H9 (cell line): ENCODE data around the gene MED7. TPM values are rescaled to one million over a fixed set of nuclear protein-coding genes. Genes with fewer than 3 reads are reported as not detected.

Experiments
- DNase-seq: peaks from one replicate; pipeline ENCODE4 v3.0.0-alpha.2; 2017
- H2AFZ ChIP-seq: one replicate; pipeline ENCODE4 v1.6.1; 2013; ENCODE audit warnings: mild to moderate bottlenecking, low read length, control low read depth, moderate library complexity
- H2AK5ac ChIP-seq: 2 replicates; pipeline ENCODE4 v1.6.1; 2013; ENCODE audit warnings: low read length, control low read depth, mixed read lengths; ENCODE audit not compliant: insufficient read length
- H2BK120ac ChIP-seq: one replicate; pipeline ENCODE4 v1.6.1; 2013; ENCODE audit warnings: low read depth, mild to moderate bottlenecking, low read length, control low read depth, inconsistent platforms; ENCODE audit not compliant: poor library complexity, severe bottlenecking
- H2BK12ac ChIP-seq: 2 replicates; pipeline ENCODE4 v1.6.1; 2013; ENCODE audit warnings: low read length, control low read depth, mixed read lengths, low read depth; ENCODE audit not compliant: insufficient read length
- H2BK15ac ChIP-seq: 2 replicates; pipeline ENCODE4 v1.6.1; 2013; ENCODE audit warnings: low read depth, low read length, control low read depth
- H2BK20ac ChIP-seq: one replicate; pipeline ENCODE4 v1.6.1; 2013; ENCODE audit warnings: low read depth, mild to moderate bottlenecking, low read length, control low read depth, inconsistent platforms; ENCODE audit not compliant: poor library complexity, severe bottlenecking
- H2BK5ac ChIP-seq: 2 replicates; pipeline ENCODE4 v1.6.1; 2013; ENCODE audit warnings: low read length, control low read depth, mixed read lengths; ENCODE audit not compliant: insufficient read length
- H3K14ac ChIP-seq: 2 replicates; pipeline ENCODE4 v1.6.1; 2013; ENCODE audit warnings: low read length, control low read depth; ENCODE audit not compliant: insufficient read depth
- H3K18ac ChIP-seq: 2 replicates; pipeline ENCODE4 v1.6.1; 2013; ENCODE audit warnings: low read depth, mild to moderate bottlenecking, mixed read lengths, low read length, control low read depth; ENCODE audit not compliant: insufficient read length
- H3K23ac ChIP-seq: 2 replicates; pipeline ENCODE4 v1.6.1; 2013; ENCODE audit warnings: low read length, control low read depth, mixed read lengths, low read depth; ENCODE audit not compliant: insufficient read length
- H3K23me2 ChIP-seq: 2 replicates; pipeline ENCODE4 v1.6.1; 2013; ENCODE audit warnings: low read depth, mild to moderate bottlenecking, mixed read lengths, low read length, control low read depth; ENCODE audit not compliant: insufficient read length, poor library complexity, severe bottlenecking
- H3K27ac ChIP-seq: 2 replicates; pipeline ENCODE4 v1.5.1; 2013; ENCODE audit warnings: low read length, control low read depth, mixed read lengths, low read depth; ENCODE audit not compliant: insufficient read length
- H3K27me3 ChIP-seq: 2 replicates; pipeline ENCODE4 v1.6.1; 2013; ENCODE audit warnings: low read length, control low read depth, inconsistent platforms; ENCODE audit not compliant: insufficient read depth
- H3K4ac ChIP-seq: 2 replicates; pipeline ENCODE4 v1.6.1; 2013; ENCODE audit warnings: low read depth, mild to moderate bottlenecking, control low read depth, inconsistent platforms, low read length, moderate library complexity
- H3K4me1 ChIP-seq: 2 replicates; pipeline ENCODE4 v1.6.1; 2013; ENCODE audit warnings: low read length, control low read depth, inconsistent platforms; ENCODE audit not compliant: insufficient read depth
- H3K4me2 ChIP-seq: 2 replicates; pipeline ENCODE4 v1.6.1; 2013; ENCODE audit warnings: low read length, control low read depth, mixed read lengths; ENCODE audit not compliant: insufficient read length, insufficient read depth
- H3K56ac ChIP-seq: 2 replicates; pipeline ENCODE4 v1.6.1; 2013; ENCODE audit warnings: low read depth, mild to moderate bottlenecking, mixed read lengths, low read length, control low read depth; ENCODE audit not compliant: insufficient read length
- H3K79me1 ChIP-seq: 2 replicates; pipeline ENCODE4 v1.6.1; 2013; ENCODE audit warnings: low read depth, mild to moderate bottlenecking, moderate library complexity, low read length, control low read depth, inconsistent platforms; ENCODE audit not compliant: insufficient read depth, poor library complexity, severe bottlenecking
- H3K79me2 ChIP-seq: 2 replicates; pipeline ENCODE4 v1.6.1; 2013; ENCODE audit warnings: low read length, control low read depth, inconsistent platforms; ENCODE audit not compliant: insufficient read depth
- H3K9ac ChIP-seq: 2 replicates; pipeline ENCODE4 v1.6.1; 2013; ENCODE audit warnings: low read length, control low read depth, mixed read lengths; ENCODE audit not compliant: insufficient read length; ENCODE audit errors: extremely low read depth
- H3K9me3 ChIP-seq: one replicate; pipeline ENCODE4 v1.6.1; 2013; ENCODE audit warnings: low read depth, low read length, inconsistent platforms; ENCODE audit not compliant: control insufficient read depth
- H3T11ph ChIP-seq: one replicate; pipeline ENCODE4 v1.6.1; 2013; ENCODE audit warnings: mild to moderate bottlenecking, low read length, control low read depth, inconsistent platforms
- H4K20me1 ChIP-seq: one replicate; pipeline ENCODE4 v1.6.1; 2013; ENCODE audit not compliant: control insufficient read depth, insufficient read length, insufficient read depth
- H4K5ac ChIP-seq: 2 replicates; pipeline ENCODE4 v1.6.1; 2013; ENCODE audit warnings: low read depth, mild to moderate bottlenecking, mixed read lengths, low read length, control low read depth; ENCODE audit not compliant: insufficient read length
- H4K8ac ChIP-seq: replicated peaks from 2 replicates; pipeline ENCODE4 v1.6.1; 2013; ENCODE audit warnings: low read length, control low read depth, mixed read lengths, low read depth; ENCODE audit not compliant: insufficient read length
- H4K91ac ChIP-seq: 2 replicates; pipeline ENCODE4 v1.6.1; 2013; ENCODE audit warnings: low read depth, mild to moderate bottlenecking, moderate library complexity, mixed read lengths, low read length, control low read depth; ENCODE audit not compliant: insufficient read length
- H3K27ac Mint-ChIP-seq, 3 experiments: 2 replicates in 2 of 3; 3 replicates in 1 of 3; pipeline ENCODE4 v1.8.0; 2020 to 2021; ENCODE audit warnings: mixed read lengths in 3 of 3, mild to moderate bottlenecking in 1 of 3, moderate library complexity in 1 of 3
- H3K27me3 Mint-ChIP-seq: 2 replicates; pipeline ENCODE4 v1.8.0; 2021; ENCODE audit warnings: low read depth, mild to moderate bottlenecking, moderate library complexity, mixed read lengths
- H3K36me3 Mint-ChIP-seq, 3 experiments: 2 replicates in 2 of 3; 3 replicates in 1 of 3; pipeline ENCODE4 v1.8.0; 2020 to 2021; ENCODE audit warnings: low read depth in 3 of 3, mixed read lengths in 3 of 3; ENCODE audit not compliant: insufficient read depth in 1 of 3
- H3K4me1 Mint-ChIP-seq, 2 experiments: 2 replicates each; pipeline ENCODE4 v1.8.0; 2020; ENCODE audit warnings: mixed read lengths in 2 of 2
- H3K4me3 Mint-ChIP-seq, 2 experiments: 2 replicates in 1 of 2; 3 replicates in 1 of 2; pipeline ENCODE4 v1.8.0; 2020 to 2021; ENCODE audit warnings: mild to moderate bottlenecking in 2 of 2, mixed read lengths in 2 of 2, moderate library complexity in 1 of 2
- H3K9me3 Mint-ChIP-seq, 2 experiments: 2 replicates in 1 of 2; 3 replicates in 1 of 2; pipeline ENCODE4 v1.8.0; 2020; ENCODE audit warnings: mild to moderate bottlenecking in 2 of 2, mixed read lengths in 2 of 2, moderate library complexity in 1 of 2
- CTCF ChIP-seq: fragments of 200-600 bp; sonication (generic); conservative IDR thresholded peaks from 3 replicates; pipeline ENCODE4 v1.8.0; 2021; ENCODE audit warnings: antibody characterized with exemption, mild to moderate bottlenecking
- WGBS: extraction: QIAGEN DNeasy Blood & Tissue Kit; methylation state at CpG from one replicate; pipeline ENCODE4 v1.1.7; 2013; ENCODE audit warnings: missing lambda C conversion rate, low lambda C conversion rate, mixed read lengths; ENCODE audit not compliant: insufficient read length; ENCODE audit errors: extremely low coverage; 5-methylcytosine and 5-hydroxymethylcytosine counted together
- total RNA-seq: library from RNA; stranded (reverse); gene quantifications from 2 replicates; pipeline ENCODE4 v1.2.1, GENCODE V29; 2021

Gene MED7
- total RNA-seq, 1 experiment from 2014 or later, result 10.7 TPM

GRCh38 chr5:157166214-157167213 lies 23.8 kb upstream of the MED7 start, which contains the start of gene GARIN3:
Gene GARIN3, minus strand, starts transcription at chr5:157166264. Its CDS starts 96 bp downstream, at chr5:157166168.
- no peaks in the 10 kb centered on the region; the same call in none of the 2 replicates for H3K27me3 Mint-ChIP-seq
- no peak within 1 kb of the TSS for H3K4me3 Mint-ChIP-seq
- Histone ChIP-seq H3K79me2 (no peaks in the 10 kb centered on the region), H2AK5ac (no peak within 1 kb of the TSS), H4K8ac (no peak within 1 kb of the TSS), H2BK5ac (no peak within 1 kb of the TSS), H3K18ac (no peak within 1 kb of the TSS), H3K79me1 (no peaks in the 10 kb centered on the region), H4K20me1 (no peaks in the 10 kb centered on the region), H3K27me3 (no peaks in the 10 kb centered on the region), H4K5ac (no peak within 1 kb of the TSS), H4K91ac (no peak within 1 kb of the TSS), H2BK12ac (no peak within 1 kb of the TSS), H3K56ac (no peak within 1 kb of the TSS), H2BK15ac (no peak within 1 kb of the TSS), H2BK120ac (no peak within 1 kb of the TSS), H3K23me2 (no peaks in the 10 kb centered on the region), H3K4ac (no peak within 1 kb of the TSS), H3K14ac (no peak within 1 kb of the TSS), H3K9me3 (no peaks in the 10 kb centered on the region), H3K27ac (no peak within 1 kb of the TSS), H3K4me1 (no peaks in the 10 kb centered on the region), H3T11ph (no peak within 1 kb of the TSS), H3K9ac (no peak within 1 kb of the TSS), H3K23ac (no peak within 1 kb of the TSS), H2AFZ (no peak within 1 kb of the TSS), H3K4me2 (no peak within 1 kb of the TSS), H2BK20ac (no peak within 1 kb of the TSS)
- peaks cover 0 to 6% (median 0%) of the 10 kb centered on the region in 3 experiments; a peak in 2 of 7 replicates for H3K36me3 Mint-ChIP-seq
- H3K27ac Mint-ChIP-seq, result no peak within 1 kb of the TSS
- WGBS, result no CpG with 5 or more reads among the region's 7 CpGs
- no peak for DNase-seq
- peaks cover 18 to 21% of the 10 kb centered on the region in 2 experiments for H3K4me1 Mint-ChIP-seq
- no peak for TF ChIP-seq CTCF
- H3K9me3 Mint-ChIP-seq, result peaks cover 3 to 5% of the 10 kb centered on the region in 2 experiments; a peak in 4 of 5 replicates
